ENCODE data around the gene ARHGEF1. TPM values are rescaled to one million over a fixed set of nuclear protein-coding genes. Genes with fewer than 3 reads are reported as not detected.

Gene ARHGEF1
- total and polyA plus RNA-seq, 7 experiments from 2014 or later, result 184 to 1,236 (median 1,084) TPM

- Mint-ChIP-seq H3K27me3 (peaks cover 0 to 18% (median 0%) of the 10 kb centered on the region in 5 donors), H3K4me1 (peaks cover 0 to 5% (median 0%) of the 10 kb centered on the region in 7 donors), H3K36me3 (peaks cover 0 to 3% (median 0%) of the 10 kb centered on the region in 5 donors), H3K4me3 (no peak overlapping the region), H3K27ac (peak overlapping the region in 1 of 9 donors; percentile 71), H3K9me3 (peaks cover 0 to 8% (median 0%) of the 10 kb centered on the region in 11 donors)
- DNase-seq (no peak), ATAC-seq (no peak)
- Histone ChIP-seq H3K36me3 (ENCODE audit: control insufficient read depth in 2 of 3, insufficient read depth in 3 of 3, low read length in 3 of 3) (no peaks in the 10 kb centered on the region), H3K9me3 (ENCODE audit: control insufficient read depth in 2 of 3, low read length in 3 of 3) (no peaks in the 10 kb centered on the region), H3K27me3 (ENCODE audit: control insufficient read depth in 2 of 2, insufficient read depth in 2 of 2, low read length in 2 of 2) (no peaks in the 10 kb centered on the region), H3K27ac (ENCODE audit: low read depth, low read length) (no peak overlapping the region), H3K4me1 (ENCODE audit: control insufficient read depth in 2 of 2, insufficient read depth in 2 of 2, low read length in 2 of 2) (no peaks in the 10 kb centered on the region), H3K4me3 (ENCODE audit: low read length) (no peak overlapping the region)
- intact Hi-C loops (cut with micrococcal nuclease), result no loop called here
- CTCF ChIA-PET, result no interaction called here
- POLR2A ChIA-PET, result no interaction called here
These were observed 37.9 kb upstream of the ARHGEF1 start for GRCh38 chr19:41845051-41845590.

GRCh38 chr19:41847351-41848105 is 35.5 kb upstream of the ARHGEF1 start:
- Mint-ChIP-seq H3K9me3 (peaks cover 0 to 8% (median 0%) of the 10 kb centered on the region in 11 donors), H3K27me3 (peaks cover 0 to 25% (median 4%) of the 10 kb centered on the region in 5 donors), H3K4me3 (no peak overlapping the region), H3K36me3 (peaks cover 0 to 3% (median 0%) of the 10 kb centered on the region in 5 donors), H3K27ac (no peak overlapping the region), H3K4me1 (peaks cover 0 to 5% (median 0%) of the 10 kb centered on the region in 7 donors)
- Histone ChIP-seq H3K27ac (ENCODE audit: low read depth, low read length) (no peak overlapping the region), H3K36me3 (ENCODE audit: control insufficient read depth in 2 of 3, insufficient read depth in 3 of 3, low read length in 3 of 3) (no peaks in the 10 kb centered on the region), H3K4me1 (ENCODE audit: control insufficient read depth in 2 of 2, insufficient read depth in 2 of 2, low read length in 2 of 2) (no peaks in the 10 kb centered on the region), H3K27me3 (ENCODE audit: control insufficient read depth in 2 of 2, insufficient read depth in 2 of 2, low read length in 2 of 2) (no peaks in the 10 kb centered on the region), H3K4me3 (ENCODE audit: low read length) (no peak overlapping the region), H3K9me3 (ENCODE audit: control insufficient read depth in 2 of 3, low read length in 3 of 3) (no peaks in the 10 kb centered on the region)
- ATAC-seq (no peak), DNase-seq (no peak)
- ChIA-PET POLR2A (interaction anchor here (0.6 kb wide), 1 partner anchor 229 kb away, joined by 3 read pairs; no protein-coding TSS in a partner anchor), CTCF (no interaction called here)
- intact Hi-C loops (cut with micrococcal nuclease), result no loop called here

- peaks cover 0 to 3% (median 0%) of the 10 kb centered on the region in 5 donors for H3K36me3 Mint-ChIP-seq
- no peak overlapping the region for H3K4me3 Mint-ChIP-seq
- Histone ChIP-seq H3K27ac (ENCODE audit: low read depth, low read length) (no peak overlapping the region), H3K36me3 (ENCODE audit: control insufficient read depth in 2 of 3, insufficient read depth in 3 of 3, low read length in 3 of 3) (no peaks in the 10 kb centered on the region), H3K4me1 (ENCODE audit: control insufficient read depth in 2 of 2, insufficient read depth in 2 of 2, low read length in 2 of 2) (no peaks in the 10 kb centered on the region), H3K4me3 (ENCODE audit: low read length) (no peak overlapping the region), H3K9me3 (ENCODE audit: control insufficient read depth in 2 of 3, low read length in 3 of 3) (no peaks in the 10 kb centered on the region), H3K27me3 (ENCODE audit: control insufficient read depth in 2 of 2, insufficient read depth in 2 of 2, low read length in 2 of 2) (no peaks in the 10 kb centered on the region)
- intact Hi-C loops (cut with micrococcal nuclease), result no loop called here
- ATAC-seq, result no peak
- no peak for DNase-seq
- peaks cover 0 to 5% (median 0%) of the 10 kb centered on the region in 7 donors for H3K4me1 Mint-ChIP-seq
- no peak overlapping the region for H3K27ac Mint-ChIP-seq
- ChIA-PET POLR2A (no interaction called here), CTCF (no interaction called here)
- peaks cover 0 to 6% (median 0%) of the 10 kb centered on the region in 11 donors for H3K9me3 Mint-ChIP-seq
- peaks cover 0 to 34% (median 4%) of the 10 kb centered on the region in 5 donors for H3K27me3 Mint-ChIP-seq
These were observed 34.3 kb upstream of the ARHGEF1 start for GRCh38 chr19:41848666-41849065.

GRCh38 chr19:41849067-41849466 is 33.9 kb upstream of the ARHGEF1 start:
- Histone ChIP-seq H3K27me3 (ENCODE audit: control insufficient read depth in 2 of 2, insufficient read depth in 2 of 2, low read length in 2 of 2) (no peaks in the 10 kb centered on the region), H3K36me3 (ENCODE audit: control insufficient read depth in 2 of 3, insufficient read depth in 3 of 3, low read length in 3 of 3) (no peaks in the 10 kb centered on the region), H3K9me3 (ENCODE audit: control insufficient read depth in 2 of 3, low read length in 3 of 3) (no peaks in the 10 kb centered on the region), H3K4me1 (ENCODE audit: control insufficient read depth in 2 of 2, insufficient read depth in 2 of 2, low read length in 2 of 2) (no peaks in the 10 kb centered on the region), H3K27ac (ENCODE audit: low read depth, low read length) (no peak overlapping the region), H3K4me3 (ENCODE audit: low read length) (no peak overlapping the region)
- H3K4me3 Mint-ChIP-seq, result no peak overlapping the region
- peaks cover 0 to 3% (median 0%) of the 10 kb centered on the region in 7 donors for H3K4me1 Mint-ChIP-seq
- H3K27me3 Mint-ChIP-seq, result peaks cover 0 to 34% (median 4%) of the 10 kb centered on the region in 5 donors
- intact Hi-C loops (cut with micrococcal nuclease), result no loop called here
- ChIA-PET POLR2A (no interaction called here), CTCF (no interaction called here)
- H3K9me3 Mint-ChIP-seq, result peaks cover 0 to 2% (median 0%) of the 10 kb centered on the region in 11 donors
- H3K27ac Mint-ChIP-seq, result peak overlapping the region in 1 of 9 donors; percentile 27
- ATAC-seq (no peak), DNase-seq (no peak)
- H3K36me3 Mint-ChIP-seq, result peaks cover 0 to 3% (median 0%) of the 10 kb centered on the region in 5 donors

- H3K4me3 ChIP-seq (ENCODE audit: low read length), result no peak overlapping the region
- Mint-ChIP-seq H3K4me1 (peaks cover 0 to 3% (median 0%) of the 10 kb centered on the region in 7 donors), H3K27me3 (peaks cover 0 to 45% (median 4%) of the 10 kb centered on the region in 5 donors), H3K27ac (no peak overlapping the region), H3K36me3 (no peaks in the 10 kb centered on the region), H3K4me3 (no peak overlapping the region), H3K9me3 (no peaks in the 10 kb centered on the region)
- intact Hi-C loops (cut with micrococcal nuclease), result no loop called here
- no peak overlapping the region for H3K27ac ChIP-seq (ENCODE audit: low read depth, low read length)
- no peaks in the 10 kb centered on the region for H3K27me3 ChIP-seq (ENCODE audit: control insufficient read depth in 2 of 2, insufficient read depth in 2 of 2, low read length in 2 of 2)
- ChIA-PET POLR2A (interaction anchor here (0.7 to 1.8 kb wide), 2 partner anchors 10 to 49 kb away, joined by 5 to 6 read pairs; partner anchors contain the start of gene RPS19), CTCF (no interaction called here)
- H3K36me3 ChIP-seq (ENCODE audit: control insufficient read depth in 2 of 3, insufficient read depth in 3 of 3, low read length in 3 of 3), result no peaks in the 10 kb centered on the region
- H3K4me1 ChIP-seq (ENCODE audit: control insufficient read depth in 2 of 2, insufficient read depth in 2 of 2, low read length in 2 of 2), result no peaks in the 10 kb centered on the region
- DNase-seq (no peak), ATAC-seq (no peak)
- no peaks in the 10 kb centered on the region for H3K9me3 ChIP-seq (ENCODE audit: control insufficient read depth in 2 of 3, low read length in 3 of 3)
These were observed 32.6 kb upstream of the ARHGEF1 start for GRCh38 chr19:41850381-41850780.

- peaks cover 0 to 3% (median 0%) of the 10 kb centered on the region in 7 donors for H3K4me1 Mint-ChIP-seq
- H3K9me3 Mint-ChIP-seq, result no peaks in the 10 kb centered on the region
- ChIA-PET POLR2A (interaction anchor here (1.8 kb wide), 1 partner anchor 9 kb away, joined by 6 read pairs; the partner anchor contains the start of gene RPS19), CTCF (interaction anchor here (1.7 kb wide), 1 partner anchor 58 kb away, joined by 4 read pairs; no protein-coding TSS in a partner anchor)
- no peak for DNase-seq
- no peak for ATAC-seq
- no peak overlapping the region for H3K4me3 Mint-ChIP-seq
- no peaks in the 10 kb centered on the region for H3K9me3 ChIP-seq (ENCODE audit: control insufficient read depth in 2 of 3, low read length in 3 of 3)
- no peak overlapping the region for H3K4me3 ChIP-seq (ENCODE audit: low read length)
- no peaks in the 10 kb centered on the region for H3K36me3 Mint-ChIP-seq
- H3K4me1 ChIP-seq (ENCODE audit: control insufficient read depth in 2 of 2, insufficient read depth in 2 of 2, low read length in 2 of 2), result no peaks in the 10 kb centered on the region
- peak overlapping the region in 1 of 9 donors; percentile 5 for H3K27ac Mint-ChIP-seq
- no peak overlapping the region for H3K27ac ChIP-seq (ENCODE audit: low read depth, low read length)
- no peaks in the 10 kb centered on the region for H3K36me3 ChIP-seq (ENCODE audit: control insufficient read depth in 2 of 3, insufficient read depth in 3 of 3, low read length in 3 of 3)
- peaks cover 0 to 42% (median 4%) of the 10 kb centered on the region in 5 donors for H3K27me3 Mint-ChIP-seq
- intact Hi-C loops (cut with micrococcal nuclease), result no loop called here
- H3K27me3 ChIP-seq (ENCODE audit: control insufficient read depth in 2 of 2, insufficient read depth in 2 of 2, low read length in 2 of 2), result no peaks in the 10 kb centered on the region
These were observed 31.5 kb upstream of the ARHGEF1 start for GRCh38 chr19:41851456-41851855.

Measured in naive thymus-derived CD4-positive, alpha-beta T cell (primary cell).